Neutrophil (primary cell): ENCODE results near the gene C8G.

ENCODE experiments used
- H3K27ac ChIP-seq: fragments of 200-600 bp; sonication (generic); 2 replicates; pipeline ENCODE4 v1.5.1; 2016; ENCODE audit warnings: mild to moderate bottlenecking, moderate library complexity
- H3K27me3 ChIP-seq: fragments of 200-600 bp; sonication (generic); 2 replicates; pipeline ENCODE4 v1.6.0; 2016; ENCODE audit warnings: mild to moderate bottlenecking
- H3K36me3 ChIP-seq: fragments of 200-600 bp; sonication (generic); 2 replicates; pipeline ENCODE4 v1.5.1; 2017
- H3K4me1 ChIP-seq, 2 experiments: fragments of 200-600 bp in 1 of 2; sonication (generic) in 1 of 2; 1 replicate in 1 of 2; 2 replicates in 1 of 2; pipeline versions ENCODE4 v1.5.1 to v1.6.1; 2013 to 2016; ENCODE audit warnings: low read depth in 1 of 2, low read length in 1 of 2, mild to moderate bottlenecking in 1 of 2, moderate library complexity in 1 of 2; ENCODE audit not compliant: control insufficient read depth in 1 of 2, insufficient read depth in 1 of 2
- H3K4me3 ChIP-seq, 2 experiments: fragments of 200-600 bp in 1 of 2; sonication (generic) in 1 of 2; 1 replicate in 1 of 2; 2 replicates in 1 of 2; pipeline ENCODE4 v1.5.1; 2013 to 2016; ENCODE audit warnings: low read depth in 1 of 2, low read length in 1 of 2, mild to moderate bottlenecking in 1 of 2, moderate library complexity in 1 of 2
- H3K9me3 ChIP-seq: fragments of 200-600 bp; sonication (generic); 2 replicates; pipeline ENCODE4 v1.5.1; 2016
- CTCF ChIP-seq: fragments of 200-600 bp; sonication (generic); IDR thresholded peaks from 2 replicates; pipeline ENCODE4 v1.5.1; 2016; ENCODE audit warnings: antibody characterized with exemption

The C8G gene

GRCh38 chr9:136907011-136907914 is 37.8 kb upstream of the C8G start:
- no peaks in the 10 kb centered on the region for H3K27me3 ChIP-seq
- peaks cover 7 to 15% of the 10 kb centered on the region in 2 experiments for H3K4me1 ChIP-seq
- TF ChIP-seq CTCF: no peak
- H3K4me3 ChIP-seq: no peak overlapping the region
- H3K9me3 ChIP-seq: no peaks in the 10 kb centered on the region
- no peak overlapping the region for H3K27ac ChIP-seq
- H3K36me3 ChIP-seq: peaks cover 55% of the 10 kb centered on the region

- no peak for TF ChIP-seq CTCF
- peaks cover 39% of the 10 kb centered on the region for H3K36me3 ChIP-seq
These were observed 34.7 kb upstream of the C8G start for GRCh38 chr9:136910197-136910900.

GRCh38 chr9:136910901-136911245 is 34.2 kb upstream of the C8G start:
- TF ChIP-seq CTCF: no peak
- H3K36me3 ChIP-seq: peaks cover 35% of the 10 kb centered on the region
- no peak overlapping the region for H3K27ac ChIP-seq
- no peaks in the 10 kb centered on the region for H3K9me3 ChIP-seq
- H3K4me3 ChIP-seq: no peak overlapping the region
- no peaks in the 10 kb centered on the region for H3K27me3 ChIP-seq
- H3K4me1 ChIP-seq: peaks cover 43 to 52% of the 10 kb centered on the region in 2 experiments

More at GRCh38 chr9:136910197-136910900, 34.7 kb upstream of the C8G start:
- Histone ChIP-seq H3K27me3 (no peaks in the 10 kb centered on the region), H3K4me3 (no peak overlapping the region), H3K27ac (peak overlapping the region; percentile 3), H3K4me1 (peaks cover 38 to 46% of the 10 kb centered on the region in 2 experiments), H3K9me3 (no peaks in the 10 kb centered on the region)

- Histone ChIP-seq H3K36me3 (peaks cover 11% of the 10 kb centered on the region), H3K4me3 (peak overlapping the region in 1 of 2 experiments; percentile 9), H3K9me3 (no peaks in the 10 kb centered on the region), H3K27me3 (no peaks in the 10 kb centered on the region), H3K27ac (peak overlapping the region; percentile 85), H3K4me1 (peaks cover 67 to 77% of the 10 kb centered on the region in 2 experiments)
- TF ChIP-seq CTCF: no peak
These were observed 31.2 kb upstream of the C8G start for GRCh38 chr9:136913701-136914438.

- peaks cover 12% of the 10 kb centered on the region for H3K36me3 ChIP-seq
- H3K4me1 ChIP-seq: peaks cover 67 to 75% of the 10 kb centered on the region in 2 experiments
- peak overlapping the region; percentile 85 for H3K27ac ChIP-seq
- no peak overlapping the region for H3K4me3 ChIP-seq
- no peak for TF ChIP-seq CTCF
- H3K27me3 ChIP-seq: no peaks in the 10 kb centered on the region
- no peaks in the 10 kb centered on the region for H3K9me3 ChIP-seq
These were observed 29.3 kb upstream of the C8G start for GRCh38 chr9:136915632-136916329.
